T-helper 2 cell treated with Interferon-gamma antibody and Interleukin-4, amounts not matched to agents 5 μg/mL and 100 μg/mL, for 36 hours (primary cell): ENCODE results near the gene METTL17.

Experiments
- DNase-seq: peaks from one replicate; pipeline ENCODE4 v3.0.0; 2021; ENCODE audit warnings: low spot score
- H3K27ac Mint-ChIP-seq: one replicate; pipeline ENCODE4 v1.8.0; 2021; ENCODE audit warnings: mild to moderate bottlenecking, mixed read lengths
- H3K27me3 Mint-ChIP-seq: one replicate; pipeline ENCODE4 v1.8.0; 2021; ENCODE audit warnings: low read depth, mixed read lengths
- H3K36me3 Mint-ChIP-seq: one replicate; pipeline ENCODE4 v1.8.0; 2021; ENCODE audit warnings: low read depth, mixed read lengths
- H3K4me1 Mint-ChIP-seq: one replicate; pipeline ENCODE4 v1.8.0; 2021; ENCODE audit warnings: low read depth, mixed read lengths
- H3K4me3 Mint-ChIP-seq: one replicate; pipeline ENCODE4 v1.8.0; 2022; ENCODE audit warnings: mild to moderate bottlenecking, moderate library complexity, mixed read lengths
- H3K9me3 Mint-ChIP-seq: one replicate; pipeline ENCODE4 v1.8.0; 2021; ENCODE audit warnings: mixed read lengths

METTL17 gene

DNA sequence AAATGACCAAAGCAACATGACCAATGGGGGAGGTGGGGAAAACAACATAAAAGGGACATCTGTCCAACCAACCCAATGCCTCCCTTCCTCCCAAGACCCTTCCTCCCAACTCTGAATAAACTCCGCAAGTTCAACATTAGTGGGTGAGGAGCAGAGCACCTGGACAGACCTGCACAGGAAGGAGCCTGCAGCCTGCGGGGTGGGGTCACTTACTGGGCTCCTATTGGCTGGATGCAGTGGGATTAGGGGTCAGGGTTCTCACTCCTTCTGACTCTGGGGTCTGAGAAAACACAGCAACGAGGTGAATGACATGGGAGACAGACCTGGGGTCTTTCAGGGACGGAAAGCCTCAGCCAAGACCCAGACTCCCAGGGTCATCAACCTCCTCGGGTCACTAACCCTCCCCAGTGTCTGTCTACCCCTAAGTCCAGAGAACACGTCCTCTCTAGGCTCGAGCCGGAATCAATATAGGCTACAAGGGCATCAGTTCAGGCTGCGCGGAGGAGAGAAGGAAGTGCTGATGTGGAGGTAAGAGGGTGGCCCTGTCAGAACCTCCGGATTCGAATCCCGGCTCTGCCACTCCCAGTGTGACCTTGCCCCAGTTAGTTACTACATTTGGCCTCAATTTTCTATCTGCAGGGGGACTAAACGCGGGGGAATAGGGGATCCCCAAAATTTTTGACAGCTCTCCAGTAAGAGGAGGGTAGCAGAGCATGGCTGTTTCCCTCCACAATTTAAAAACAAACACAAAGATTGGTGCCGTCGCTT, 34.2 kb downstream of the METTL17 start:
- Mint-ChIP-seq H3K4me3 (peak overlapping the region; percentile 71), H3K27ac (no peak overlapping the region), H3K9me3 (no peaks in the 10 kb centered on the region), H3K4me1 (peaks cover 7% of the 10 kb centered on the region), H3K36me3 (no peaks in the 10 kb centered on the region), H3K27me3 (peaks cover 39% of the 10 kb centered on the region)
- DNase-seq = no peak

DNA sequence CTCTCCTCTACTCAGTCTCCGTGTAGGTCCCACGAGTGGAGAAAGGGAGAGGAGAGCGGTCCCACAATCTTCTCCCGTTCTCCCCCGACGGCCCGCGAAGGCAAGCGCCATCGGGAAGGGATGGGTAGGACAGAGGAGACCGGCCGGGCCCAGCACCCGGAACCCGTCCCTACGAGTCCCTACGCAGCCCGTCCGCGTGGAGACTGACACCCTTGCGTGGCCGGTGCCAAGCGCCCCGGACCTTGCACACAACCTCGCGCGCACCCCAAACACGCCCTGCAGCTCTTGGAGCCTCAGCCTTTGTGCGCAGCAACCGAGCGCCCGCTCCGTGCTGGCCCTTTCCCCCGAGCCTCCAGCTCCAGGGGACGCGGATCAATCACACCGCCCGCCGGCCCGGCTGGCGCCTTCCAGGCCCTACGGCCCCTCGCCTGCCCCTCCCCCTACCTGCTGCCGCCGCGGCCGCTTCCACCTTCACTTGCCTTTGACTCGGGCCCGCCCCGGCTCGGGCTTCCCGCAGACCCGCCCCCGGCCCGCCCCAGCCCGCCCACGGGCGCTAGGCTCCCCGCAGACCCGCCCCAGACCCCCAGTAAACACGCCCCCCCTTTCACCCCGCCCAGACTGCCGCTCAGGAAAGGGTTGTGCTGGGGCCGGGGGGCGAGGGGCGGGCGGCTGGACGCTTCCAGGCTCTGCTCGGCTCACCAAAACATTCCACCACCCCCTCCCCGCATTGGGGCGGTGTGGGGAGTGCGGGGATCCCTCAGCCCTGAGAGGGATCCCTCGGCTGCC, 35.0 kb downstream of the METTL17 start, which contains the start of gene NDRG2:
Gene NDRG2, minus strand, starts transcription at position 477 of the 786 bp plus-strand sequence. CDS start 1,746 bp downstream, outside the sequence.
- H3K36me3 Mint-ChIP-seq = no peaks in the 10 kb centered on the region
- DNase-seq = peak; percentile 40
- H3K9me3 Mint-ChIP-seq = no peaks in the 10 kb centered on the region
- peak within 1 kb of the TSS; percentile 80 for H3K4me3 Mint-ChIP-seq
- H3K27ac Mint-ChIP-seq = no peak within 1 kb of the TSS
- H3K4me1 Mint-ChIP-seq = peaks cover 7% of the 10 kb centered on the region
- peaks cover 39% of the 10 kb centered on the region for H3K27me3 Mint-ChIP-seq

DNA sequence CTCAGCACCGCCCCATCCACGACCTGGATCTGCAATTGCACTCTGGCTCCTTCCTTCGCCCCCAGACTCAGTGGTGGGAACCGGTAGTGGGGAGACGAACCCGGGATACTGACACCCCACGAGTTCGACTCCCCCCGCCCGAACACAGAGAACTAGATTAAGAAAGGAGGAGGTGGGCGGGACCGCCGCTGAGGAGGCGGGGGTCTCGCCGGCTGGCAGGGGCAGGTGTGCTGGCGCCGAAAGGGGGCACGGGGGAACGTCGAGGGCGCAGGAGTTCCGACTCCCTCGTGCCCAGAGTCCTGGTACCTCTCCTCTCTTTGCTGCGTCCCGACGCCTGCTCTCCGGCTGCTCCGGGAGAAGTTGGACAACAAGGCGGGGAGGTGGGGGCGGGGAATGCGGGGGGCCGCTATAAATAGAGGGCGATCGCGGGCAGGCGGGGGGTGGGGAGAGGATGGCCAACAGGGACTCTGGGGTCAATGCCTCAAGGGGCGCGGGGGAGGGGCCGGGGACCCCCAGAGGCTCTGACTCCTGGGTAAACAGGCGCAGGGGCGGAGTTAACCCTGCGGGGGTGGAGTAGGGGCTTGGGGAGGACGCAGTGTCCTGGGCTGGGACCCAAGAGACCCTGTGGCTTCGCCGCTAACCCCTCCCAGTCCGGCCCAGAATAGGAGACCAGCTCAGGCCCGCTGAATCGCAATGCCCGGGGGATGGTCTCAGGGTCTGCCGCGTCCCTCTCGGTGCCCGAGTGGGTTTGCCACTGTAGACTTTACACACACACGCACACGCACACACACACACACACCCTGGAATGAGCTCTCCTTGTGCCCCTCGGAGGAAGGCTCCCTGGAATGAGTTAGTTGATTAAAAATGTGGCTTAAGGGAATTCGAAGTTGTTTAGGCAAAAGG, 35.8 kb downstream of the METTL17 start:
- peak overlapping the region; percentile 80 for H3K4me3 Mint-ChIP-seq

DNA sequence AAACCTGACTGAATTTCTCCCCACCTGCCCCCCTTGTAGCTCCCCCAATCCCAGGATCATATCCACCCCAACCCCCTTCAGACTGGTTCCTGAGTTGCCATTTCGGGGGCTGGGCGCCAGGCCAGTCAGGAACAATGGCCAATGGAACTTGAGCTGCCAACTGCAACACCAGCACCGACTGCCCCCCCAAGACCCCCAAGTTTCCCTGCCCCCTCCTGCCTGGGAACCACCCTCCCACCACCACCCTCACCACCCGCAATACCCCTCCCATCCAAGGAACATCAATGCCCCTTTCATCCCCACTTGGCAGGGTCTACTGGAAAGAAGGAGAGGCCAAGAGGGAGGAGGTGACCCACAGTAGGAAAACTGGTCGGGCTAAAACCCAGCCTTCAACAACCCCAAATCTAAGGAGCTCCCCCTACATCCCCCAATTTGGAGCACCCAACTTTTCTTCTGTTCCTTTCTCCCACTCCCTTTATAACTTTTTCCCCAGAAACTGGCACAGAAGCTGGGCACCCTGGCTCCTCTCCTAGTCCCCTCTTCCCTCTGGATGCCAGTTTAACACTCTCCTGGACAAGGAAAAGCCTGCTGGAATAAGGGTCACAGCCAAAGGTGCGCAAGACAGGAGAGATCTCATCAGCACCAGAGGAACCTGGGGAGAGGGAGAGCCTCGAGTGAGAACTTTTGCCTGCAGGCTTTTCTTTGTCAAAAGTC, 36.7 kb downstream of the METTL17 start:
- Mint-ChIP-seq H3K4me3 (no peak overlapping the region), H3K27ac (no peak overlapping the region), H3K4me1 (peaks cover 7% of the 10 kb centered on the region), H3K27me3 (peaks cover 42% of the 10 kb centered on the region), H3K9me3 (no peaks in the 10 kb centered on the region), H3K36me3 (no peaks in the 10 kb centered on the region)
- no peak for DNase-seq

More for the DNA sequence above, 35.8 kb downstream of the METTL17 start:
- Mint-ChIP-seq H3K9me3 (no peaks in the 10 kb centered on the region), H3K27me3 (peaks cover 42% of the 10 kb centered on the region), H3K36me3 (no peaks in the 10 kb centered on the region), H3K27ac (no peak overlapping the region), H3K4me1 (peaks cover 7% of the 10 kb centered on the region)
- no peak for DNase-seq

DNA sequence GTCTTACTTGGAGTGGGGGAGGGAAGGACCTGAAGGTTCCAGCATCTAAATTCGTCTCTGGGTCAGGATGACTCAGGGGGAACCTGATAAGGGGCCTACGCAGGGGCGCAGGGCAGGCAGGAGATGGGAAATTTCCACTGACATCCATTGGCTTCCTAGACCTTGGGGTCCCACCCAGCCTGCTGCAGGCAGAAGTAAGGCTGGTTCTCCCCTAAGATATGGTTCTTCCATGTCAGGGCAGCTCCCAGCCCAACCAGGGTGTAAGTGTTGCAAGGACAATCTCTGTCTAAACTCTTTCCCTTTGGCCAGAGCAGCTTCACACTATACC, 37.2 kb downstream of the METTL17 start:
- no peaks in the 10 kb centered on the region for H3K9me3 Mint-ChIP-seq
- H3K4me1 Mint-ChIP-seq = peaks cover 7% of the 10 kb centered on the region
- no peak overlapping the region for H3K4me3 Mint-ChIP-seq
- H3K27ac Mint-ChIP-seq = no peak overlapping the region
- peaks cover 44% of the 10 kb centered on the region for H3K27me3 Mint-ChIP-seq
- no peak for DNase-seq
- H3K36me3 Mint-ChIP-seq = no peaks in the 10 kb centered on the region

DNA sequence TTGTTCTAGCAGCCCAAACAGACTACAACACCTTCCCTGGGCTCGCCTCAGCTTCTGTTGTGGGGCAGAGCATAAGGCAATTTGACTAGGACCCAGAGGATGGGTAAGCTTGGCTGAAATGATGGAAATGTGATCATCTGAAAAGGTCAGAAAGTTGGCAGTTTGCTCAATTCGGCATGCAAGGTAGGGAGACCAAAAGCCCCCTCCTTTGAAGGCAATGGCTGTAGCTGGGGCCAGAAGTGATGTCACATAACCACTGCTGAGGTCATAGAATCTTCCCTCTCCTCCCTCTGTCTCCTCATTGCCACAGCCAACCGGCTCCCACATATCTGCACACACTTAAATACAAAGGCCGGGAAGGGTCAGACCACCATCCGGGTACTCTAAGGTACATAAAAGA, 40.1 kb downstream of the METTL17 start, which contains the start of gene TPPP2:
Gene TPPP2, plus strand, starts transcription at position 301 of the 400 bp plus-strand sequence. CDS start 365 bp downstream, outside the sequence.
- no peak for DNase-seq

DNA sequence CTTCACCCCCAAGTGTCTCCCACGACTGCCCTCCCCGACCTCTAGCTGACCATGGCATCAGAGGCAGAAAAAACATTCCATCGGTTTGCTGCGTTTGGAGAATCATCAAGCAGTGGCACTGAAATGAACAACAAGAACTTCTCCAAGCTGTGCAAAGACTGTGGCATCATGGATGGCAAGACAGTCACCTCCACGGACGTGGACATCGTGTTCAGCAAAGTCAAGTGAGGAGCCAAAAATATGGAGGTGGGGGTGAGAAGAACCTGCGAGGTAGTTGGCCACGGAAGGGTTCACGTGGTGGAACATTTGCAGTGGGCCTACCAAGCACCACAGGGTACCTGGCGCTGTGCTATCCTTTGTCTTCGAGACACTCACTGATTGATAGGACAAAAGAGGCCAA, 40.8 kb downstream of the METTL17 start:
- no peak overlapping the region for H3K4me3 Mint-ChIP-seq
- no peaks in the 10 kb centered on the region for H3K9me3 Mint-ChIP-seq
- DNase-seq = no peak
- H3K4me1 Mint-ChIP-seq = no peaks in the 10 kb centered on the region
- no peak overlapping the region for H3K27ac Mint-ChIP-seq
- H3K36me3 Mint-ChIP-seq = no peaks in the 10 kb centered on the region
- H3K27me3 Mint-ChIP-seq = peaks cover 30% of the 10 kb centered on the region

More for the DNA sequence above, 40.1 kb downstream of the METTL17 start, which contains the start of gene TPPP2:
- Mint-ChIP-seq H3K9me3 (no peaks in the 10 kb centered on the region), H3K4me3 (no peak within 1 kb of the TSS), H3K36me3 (no peaks in the 10 kb centered on the region), H3K4me1 (no peaks in the 10 kb centered on the region), H3K27ac (no peak within 1 kb of the TSS), H3K27me3 (peaks cover 32% of the 10 kb centered on the region)

DNA sequence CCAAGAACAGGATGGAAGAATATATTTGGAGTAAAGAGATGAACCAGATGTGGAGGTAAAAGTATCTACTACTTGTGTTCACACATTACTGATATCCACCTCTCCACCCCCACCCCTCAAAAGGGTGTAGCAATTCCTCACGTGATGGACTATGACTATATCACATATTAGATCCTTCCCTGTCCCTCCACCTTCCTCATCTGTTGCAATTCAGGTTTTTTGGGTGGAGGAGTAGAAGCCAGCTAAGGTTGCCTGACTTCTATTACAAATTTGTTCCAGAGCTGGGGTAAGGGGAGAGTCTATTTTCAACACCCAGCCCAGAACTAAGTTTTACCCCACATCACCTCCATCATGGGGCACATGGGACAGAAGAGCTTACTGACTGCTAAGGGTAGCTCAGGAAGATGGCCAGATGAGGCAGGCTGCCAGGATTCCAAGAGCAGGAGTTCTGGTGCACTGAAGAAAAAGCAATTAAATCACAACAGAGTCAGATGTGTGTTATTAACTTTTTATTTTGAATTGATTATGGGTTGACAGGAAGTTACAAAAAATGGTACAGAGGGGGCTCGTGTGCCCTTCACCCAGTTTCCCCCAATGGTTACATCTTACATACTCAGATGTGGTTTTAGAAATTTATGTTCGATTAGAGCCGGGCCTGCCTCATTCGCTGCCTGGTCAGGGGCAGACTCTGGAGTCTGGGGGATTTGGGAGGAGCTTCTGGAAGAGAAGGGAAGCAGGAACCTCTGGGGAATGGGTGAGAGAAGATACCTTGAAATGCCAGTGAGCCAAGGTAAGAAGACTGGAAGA, 42.7 kb downstream of the METTL17 start:
- peaks cover 21% of the 10 kb centered on the region for H3K27me3 Mint-ChIP-seq
- no peaks in the 10 kb centered on the region for H3K4me1 Mint-ChIP-seq

DNA sequence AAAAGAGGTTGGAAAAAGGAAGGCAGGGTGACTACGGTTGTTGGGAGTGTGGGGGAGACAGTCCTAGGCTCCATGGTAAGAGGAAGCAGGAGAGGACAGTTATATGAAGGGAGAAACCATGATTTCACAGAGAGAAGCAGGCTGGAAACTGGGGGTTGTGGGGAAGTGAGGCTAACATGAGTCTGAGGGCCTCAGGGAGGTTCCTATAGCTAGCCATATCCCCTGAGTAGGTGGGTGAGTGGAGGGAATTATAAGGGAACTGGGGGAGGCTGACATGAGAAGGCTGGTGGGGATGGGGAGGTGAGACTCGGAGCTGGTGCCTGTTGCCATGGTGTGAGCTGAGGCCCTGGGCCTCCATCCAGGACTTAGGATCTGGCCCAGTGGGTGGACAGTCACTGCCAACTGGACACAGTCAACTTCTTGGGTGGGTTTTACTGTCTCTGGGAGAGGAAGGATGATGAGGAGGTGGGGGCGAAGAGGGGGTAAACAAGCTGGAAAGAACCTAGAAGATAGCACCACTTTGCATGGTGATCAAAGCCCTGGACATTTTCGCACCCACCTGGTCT, 43.4 kb downstream of the METTL17 start:
- DNase-seq = no peak
- no peaks in the 10 kb centered on the region for H3K36me3 Mint-ChIP-seq
- no peaks in the 10 kb centered on the region for H3K9me3 Mint-ChIP-seq
- peaks cover 21% of the 10 kb centered on the region for H3K27me3 Mint-ChIP-seq
- H3K4me3 Mint-ChIP-seq = no peak overlapping the region
- no peak overlapping the region for H3K27ac Mint-ChIP-seq
- H3K4me1 Mint-ChIP-seq = no peaks in the 10 kb centered on the region

More for the DNA sequence above, 42.7 kb downstream of the METTL17 start:
- no peak overlapping the region for H3K27ac Mint-ChIP-seq
- DNase-seq = no peak
- H3K4me3 Mint-ChIP-seq = no peak overlapping the region
- no peaks in the 10 kb centered on the region for H3K36me3 Mint-ChIP-seq
- H3K9me3 Mint-ChIP-seq = no peaks in the 10 kb centered on the region

DNA sequence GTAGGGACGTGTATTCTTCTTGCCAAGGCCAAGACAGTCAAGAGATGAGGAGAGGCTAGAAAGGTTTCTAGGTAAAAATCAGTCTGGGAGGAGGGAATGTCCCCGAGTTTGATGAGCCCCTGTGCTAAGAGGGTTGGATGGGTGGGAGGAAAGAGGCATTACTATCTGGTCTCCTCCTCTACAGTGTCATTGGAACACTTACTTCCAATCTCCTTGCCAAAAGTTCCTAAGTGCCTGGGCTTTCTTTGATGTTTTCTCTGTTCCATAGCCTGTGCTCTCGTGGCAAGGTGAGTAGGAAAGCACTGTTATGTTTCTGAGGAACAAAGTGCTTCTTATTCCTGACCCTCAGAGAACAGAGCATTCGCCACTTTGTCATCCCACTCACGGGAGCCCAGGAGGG, 44.9 kb downstream of the METTL17 start, which contains the start of gene RNASE13:
Gene RNASE13, minus strand, starts transcription at position 101 of the 400 bp plus-strand sequence. CDS start 519 bp downstream, outside the sequence.
- Mint-ChIP-seq H3K4me3 (no peak within 1 kb of the TSS), H3K9me3 (no peaks in the 10 kb centered on the region), H3K4me1 (no peaks in the 10 kb centered on the region), H3K27ac (no peak within 1 kb of the TSS), H3K27me3 (peaks cover 21% of the 10 kb centered on the region), H3K36me3 (no peaks in the 10 kb centered on the region)
- no peak for DNase-seq

DNA sequence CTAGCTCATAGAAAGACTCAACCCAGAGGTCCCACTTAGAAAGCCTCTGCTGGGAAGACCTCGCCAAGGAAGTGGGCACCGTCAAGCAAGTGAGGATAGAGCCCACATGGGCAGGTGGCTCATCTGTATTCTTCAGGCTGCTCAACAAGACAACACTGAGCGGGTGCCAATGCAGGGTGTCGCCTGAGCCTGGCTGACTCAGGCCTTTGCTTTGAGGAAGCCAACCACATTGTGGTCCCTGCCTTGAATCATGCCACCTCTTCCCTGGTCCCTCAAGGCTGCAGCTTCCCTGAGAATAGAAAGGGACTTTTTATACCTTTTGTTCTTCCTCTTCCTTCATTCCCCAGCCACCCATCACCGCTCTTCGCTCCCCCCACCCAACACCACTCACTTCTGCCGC, 47.0 kb downstream of the METTL17 start:
- Mint-ChIP-seq H3K27me3 (peaks cover 18% of the 10 kb centered on the region), H3K4me3 (no peak overlapping the region), H3K4me1 (no peaks in the 10 kb centered on the region), H3K9me3 (no peaks in the 10 kb centered on the region), H3K36me3 (no peaks in the 10 kb centered on the region), H3K27ac (no peak overlapping the region)
- no peak for DNase-seq

DNA sequence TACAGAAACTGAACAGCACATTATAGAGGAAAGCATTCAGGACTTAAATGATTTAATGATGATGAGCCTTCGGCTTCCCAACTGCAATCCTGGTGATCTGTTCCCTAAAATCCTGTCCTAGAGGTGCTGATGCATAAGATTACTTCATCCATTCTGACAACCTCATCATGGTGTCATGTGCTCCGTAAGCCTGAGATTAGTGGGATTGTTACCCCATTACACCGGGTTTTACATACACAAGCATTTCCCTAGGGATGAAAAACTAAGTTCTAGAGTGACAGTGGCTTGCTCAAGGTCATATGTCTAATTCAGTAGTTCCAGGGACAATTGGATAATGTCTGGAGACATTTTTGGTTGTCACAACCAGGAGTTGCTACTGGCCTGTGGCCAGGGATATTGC, 47.4 kb downstream of the METTL17 start:
- Mint-ChIP-seq H3K4me1 (no peaks in the 10 kb centered on the region), H3K4me3 (no peak overlapping the region), H3K36me3 (no peaks in the 10 kb centered on the region), H3K9me3 (no peaks in the 10 kb centered on the region), H3K27me3 (peaks cover 16% of the 10 kb centered on the region), H3K27ac (no peak overlapping the region)
- DNase-seq = no peak
